ENCODE data around the gene DOCK9.
"Not testable (repeated sequence)": the region's sequence is repeated elsewhere in the genome, so short reads cannot be mapped to it uniquely, and the experiment has no call there.

The DOCK9 gene

GRCh38 chr13:98896083-98896867, 81.6 kb downstream of the DOCK9 start:
- DNase-seq (ENCODE audit: low spot score) = no peak
- TF ChIP-seq, protein P1, sequence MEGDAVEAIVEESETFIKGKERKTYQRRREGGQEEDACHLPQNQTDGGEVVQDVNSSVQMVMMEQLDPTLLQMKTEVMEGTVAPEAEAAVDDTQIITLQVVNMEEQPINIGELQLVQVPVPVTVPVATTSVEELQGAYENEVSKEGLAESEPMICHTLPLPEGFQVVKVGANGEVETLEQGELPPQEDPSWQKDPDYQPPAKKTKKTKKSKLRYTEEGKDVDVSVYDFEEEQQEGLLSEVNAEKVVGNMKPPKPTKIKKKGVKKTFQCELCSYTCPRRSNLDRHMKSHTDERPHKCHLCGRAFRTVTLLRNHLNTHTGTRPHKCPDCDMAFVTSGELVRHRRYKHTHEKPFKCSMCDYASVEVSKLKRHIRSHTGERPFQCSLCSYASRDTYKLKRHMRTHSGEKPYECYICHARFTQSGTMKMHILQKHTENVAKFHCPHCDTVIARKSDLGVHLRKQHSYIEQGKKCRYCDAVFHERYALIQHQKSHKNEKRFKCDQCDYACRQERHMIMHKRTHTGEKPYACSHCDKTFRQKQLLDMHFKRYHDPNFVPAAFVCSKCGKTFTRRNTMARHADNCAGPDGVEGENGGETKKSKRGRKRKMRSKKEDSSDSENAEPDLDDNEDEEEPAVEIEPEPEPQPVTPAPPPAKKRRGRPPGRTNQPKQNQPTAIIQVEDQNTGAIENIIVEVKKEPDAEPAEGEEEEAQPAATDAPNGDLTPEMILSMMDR (IDR thresholded peaks at IDR 0.05; ENCODE audit: extremely low read depth, missing control alignments) = no peak

- not testable (repeated sequence) for DNase-seq (ENCODE audit: low spot score)
Observed at GRCh38 chr13:98894814-98895213, 83.0 kb downstream of the DOCK9 start.

GRCh38 chr13:98893371-98893770, 84.5 kb downstream of the DOCK9 start:
- TF ChIP-seq, protein P1 (IDR thresholded peaks at IDR 0.05; ENCODE audit: extremely low read depth, missing control alignments) = no peak
- DNase-seq (ENCODE audit: low spot score) = no peak

GRCh38 chr13:98892821-98893220, 85.0 kb downstream of the DOCK9 start:
- TF ChIP-seq, protein P1 (IDR thresholded peaks at IDR 0.05; ENCODE audit: extremely low read depth, missing control alignments) = no peak

DNA sequence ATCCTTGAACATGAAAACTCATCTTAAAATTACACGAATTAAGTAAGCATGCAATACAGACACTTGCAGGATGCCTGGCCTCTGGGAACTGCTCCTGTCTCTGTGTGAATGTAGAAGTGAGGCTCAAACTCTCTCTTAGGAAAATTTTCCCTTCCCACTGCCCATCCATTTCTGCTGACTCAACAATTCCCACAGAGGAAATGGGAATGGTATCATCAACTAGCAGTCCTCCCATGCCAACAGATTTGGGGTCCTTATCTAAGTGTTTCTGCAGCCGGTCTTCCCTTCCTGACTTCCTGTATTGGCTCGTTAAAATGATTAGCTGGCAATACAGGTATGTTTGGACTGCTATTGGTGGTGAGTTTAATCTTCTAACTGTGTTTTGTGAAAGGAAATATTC, 85.8 kb downstream of the DOCK9 start:
- TF ChIP-seq, protein P1 (IDR thresholded peaks at IDR 0.05; ENCODE audit: extremely low read depth, missing control alignments) = no peak
- no peak for DNase-seq (ENCODE audit: low spot score)

More at GRCh38 chr13:98892821-98893220, 85.0 kb downstream of the DOCK9 start:
- no peak for DNase-seq (ENCODE audit: low spot score)

DNA sequence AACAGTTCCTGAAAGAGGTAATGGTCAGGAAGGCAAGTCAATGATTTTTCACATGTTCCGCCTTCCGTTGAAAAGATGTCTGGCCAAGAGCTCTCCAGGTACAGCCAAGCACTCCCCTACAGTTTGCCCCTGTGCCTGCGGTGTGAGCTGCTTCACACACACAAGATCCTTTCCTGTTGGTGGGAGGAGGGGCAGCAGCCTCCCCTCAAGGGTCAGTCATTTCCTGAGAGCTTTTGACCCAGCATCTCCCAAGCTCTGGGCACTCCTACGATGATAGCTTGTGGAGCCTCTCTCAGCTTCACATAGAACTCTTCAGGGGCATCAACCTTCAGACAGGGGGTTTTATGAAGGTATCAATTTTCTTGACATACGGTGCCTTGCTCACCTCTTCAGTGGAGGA, 86.9 kb downstream of the DOCK9 start:
- TF ChIP-seq, protein P1 (IDR thresholded peaks at IDR 0.05; ENCODE audit: extremely low read depth, missing control alignments) = no peak
- no peak for DNase-seq (ENCODE audit: low spot score)

DNA sequence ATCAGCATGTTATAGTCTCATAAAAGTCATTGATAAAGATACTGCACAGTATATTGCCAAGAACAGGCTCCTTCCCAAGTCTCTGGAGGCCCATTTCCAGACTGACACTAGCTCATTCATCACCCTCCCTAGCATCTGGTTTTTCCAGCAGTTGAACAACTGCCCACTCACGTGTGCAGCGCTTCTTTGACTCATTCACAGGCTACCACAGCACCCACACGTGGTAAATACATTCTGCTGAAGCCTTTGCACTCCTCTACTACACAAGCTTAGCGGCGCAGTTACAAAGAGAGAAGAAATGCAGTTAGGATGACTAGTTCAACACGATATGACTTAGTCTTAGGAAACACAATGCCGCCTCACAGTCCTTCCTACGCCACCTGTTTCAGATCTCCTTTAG, 87.7 kb downstream of the DOCK9 start:
- DNase-seq (ENCODE audit: low spot score) = no peak
- TF ChIP-seq, protein P1 (IDR thresholded peaks at IDR 0.05; ENCODE audit: extremely low read depth, missing control alignments) = no peak
